Activated CD8-positive, alpha-beta T cell treated with anti-CD3 and anti-CD28 coated beads for 36 hours (primary cell): ENCODE data around the gene SH3GL2. TPM values are rescaled to one million over a fixed set of nuclear protein-coding genes. Genes with fewer than 3 reads are reported as not detected.

Experiments
- ATAC-seq: fragments of 200-7000 bp; cut with Tn5 transposase; one replicate; pipeline ENCODE4 v1.10.0; 2021; ENCODE audit warnings: mild to moderate bottlenecking, moderate library complexity
- CTCF ChIA-PET: fragments of 350-600 bp; sonication (Branson Sonifier 250); formaldehyde crosslinking; loops from one replicate; lab custom pipeline; 2021; ENCODE audit warnings: antibody characterized with exemption; lab: Charles Lee
- POLR2A ChIA-PET: fragments of 350-600 bp; sonication (Branson Sonifier 250); formaldehyde crosslinking; loops from one replicate; lab custom pipeline; 2021; ENCODE audit warnings: antibody characterized with exemption; lab: Charles Lee
- DNase-seq: peaks from one replicate; pipeline ENCODE4 v3.0.0-alpha.2; 2020
- H3K27ac Mint-ChIP-seq: one replicate; pipeline ENCODE4 v1.8.0; 2021; ENCODE audit warnings: mild to moderate bottlenecking, mixed read lengths
- H3K27me3 Mint-ChIP-seq: one replicate; pipeline ENCODE4 v1.8.0; 2021; ENCODE audit warnings: mixed read lengths
- H3K36me3 Mint-ChIP-seq: one replicate; pipeline ENCODE4 v1.8.0; 2021; ENCODE audit warnings: low read depth, mixed read lengths
- H3K4me1 Mint-ChIP-seq: one replicate; pipeline ENCODE4 v1.8.0; 2021; ENCODE audit warnings: low read depth, mixed read lengths
- H3K4me3 Mint-ChIP-seq: one replicate; pipeline ENCODE4 v1.8.0; 2021; ENCODE audit warnings: mild to moderate bottlenecking, moderate library complexity, mixed read lengths
- H3K9me3 Mint-ChIP-seq: one replicate; pipeline ENCODE4 v1.8.0; 2021; ENCODE audit warnings: mixed read lengths
- intact Hi-C: fragments of 100-400 bp; cut with micrococcal nuclease; formaldehyde crosslinking; loops from one replicate; pipeline ENCODE4 v1.10.0; 2022
- total RNA-seq, 2 experiments: library from RNA; stranded (reverse); gene quantifications; one replicate each; pipeline ENCODE4 v1.2.3, GENCODE V29; 2021
- TF ChIP-seq, protein P1 (sequence below): fragments of 200-600 bp; IDR thresholded peaks from one replicate; pipeline ENCODE4 v1.8.0; 2022; ENCODE audit warnings: antibody characterized with exemption, mild to moderate bottlenecking

The SH3GL2 gene
- total RNA-seq, 2 experiments from 2014 or later, result not detected

DNA sequence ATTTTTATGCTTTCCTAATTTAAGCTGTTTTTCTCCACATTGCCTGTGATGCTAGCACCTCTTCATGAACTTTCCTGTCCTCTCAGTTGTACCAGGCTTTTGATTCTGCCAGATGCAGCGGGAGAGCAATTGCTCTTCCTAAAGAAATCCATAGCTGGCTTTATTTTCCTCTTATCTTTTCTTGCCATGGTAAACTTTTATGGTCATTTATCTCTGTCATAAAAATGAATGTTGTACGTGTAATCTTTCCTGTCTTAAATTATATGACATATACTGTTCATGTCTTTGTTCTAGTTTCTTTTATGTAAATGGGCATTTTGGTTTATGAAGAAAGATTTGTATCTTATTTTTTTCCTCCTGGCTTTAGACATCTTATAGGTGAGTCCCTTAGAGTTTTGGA lies 127.5 kb downstream of the SH3GL2 start:
- POLR2A ChIA-PET, result no interaction called here
- TF ChIP-seq, protein P1, sequence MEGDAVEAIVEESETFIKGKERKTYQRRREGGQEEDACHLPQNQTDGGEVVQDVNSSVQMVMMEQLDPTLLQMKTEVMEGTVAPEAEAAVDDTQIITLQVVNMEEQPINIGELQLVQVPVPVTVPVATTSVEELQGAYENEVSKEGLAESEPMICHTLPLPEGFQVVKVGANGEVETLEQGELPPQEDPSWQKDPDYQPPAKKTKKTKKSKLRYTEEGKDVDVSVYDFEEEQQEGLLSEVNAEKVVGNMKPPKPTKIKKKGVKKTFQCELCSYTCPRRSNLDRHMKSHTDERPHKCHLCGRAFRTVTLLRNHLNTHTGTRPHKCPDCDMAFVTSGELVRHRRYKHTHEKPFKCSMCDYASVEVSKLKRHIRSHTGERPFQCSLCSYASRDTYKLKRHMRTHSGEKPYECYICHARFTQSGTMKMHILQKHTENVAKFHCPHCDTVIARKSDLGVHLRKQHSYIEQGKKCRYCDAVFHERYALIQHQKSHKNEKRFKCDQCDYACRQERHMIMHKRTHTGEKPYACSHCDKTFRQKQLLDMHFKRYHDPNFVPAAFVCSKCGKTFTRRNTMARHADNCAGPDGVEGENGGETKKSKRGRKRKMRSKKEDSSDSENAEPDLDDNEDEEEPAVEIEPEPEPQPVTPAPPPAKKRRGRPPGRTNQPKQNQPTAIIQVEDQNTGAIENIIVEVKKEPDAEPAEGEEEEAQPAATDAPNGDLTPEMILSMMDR, result no peak
- H3K9me3 Mint-ChIP-seq, result peaks cover 3% of the 10 kb centered on the region
- no peaks in the 10 kb centered on the region for H3K4me1 Mint-ChIP-seq
- H3K4me3 Mint-ChIP-seq, result no peak overlapping the region
- H3K36me3 Mint-ChIP-seq, result no peaks in the 10 kb centered on the region
- CTCF ChIA-PET, result no interaction called here
- intact Hi-C loops, result no loop called here
- DNase-seq (no peak), ATAC-seq (no peak)
- H3K27ac Mint-ChIP-seq, result no peak overlapping the region
- no peaks in the 10 kb centered on the region for H3K27me3 Mint-ChIP-seq

DNA sequence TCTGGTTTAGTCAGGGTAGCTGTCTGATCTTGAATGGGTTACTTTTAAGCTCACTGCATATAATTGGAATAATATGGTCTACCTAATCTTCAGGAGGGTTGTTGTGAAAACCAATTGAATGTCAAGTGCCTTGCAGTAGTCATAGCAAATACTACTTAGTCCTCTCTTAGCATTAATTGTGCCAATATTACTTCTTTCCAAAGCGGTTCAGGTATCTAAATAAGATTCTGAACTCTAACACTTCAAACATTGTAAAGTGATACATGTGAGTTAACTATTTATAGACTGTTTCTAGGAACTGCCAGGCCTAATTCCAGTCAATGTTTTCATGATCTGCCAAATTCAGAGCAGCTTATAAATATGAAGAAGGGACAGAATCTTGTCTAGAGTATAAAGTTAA lies 140.2 kb downstream of the SH3GL2 start:
- Mint-ChIP-seq H3K36me3 (no peaks in the 10 kb centered on the region), H3K4me3 (no peak overlapping the region), H3K9me3 (peaks cover 9% of the 10 kb centered on the region), H3K27ac (no peak overlapping the region), H3K27me3 (no peaks in the 10 kb centered on the region), H3K4me1 (no peaks in the 10 kb centered on the region)
- intact Hi-C loops, result no loop called here
- DNase-seq (no peak), ATAC-seq (no peak)
- POLR2A ChIA-PET, result no interaction called here
- TF ChIP-seq, protein P1, result no peak
- CTCF ChIA-PET, result no interaction called here

DNA sequence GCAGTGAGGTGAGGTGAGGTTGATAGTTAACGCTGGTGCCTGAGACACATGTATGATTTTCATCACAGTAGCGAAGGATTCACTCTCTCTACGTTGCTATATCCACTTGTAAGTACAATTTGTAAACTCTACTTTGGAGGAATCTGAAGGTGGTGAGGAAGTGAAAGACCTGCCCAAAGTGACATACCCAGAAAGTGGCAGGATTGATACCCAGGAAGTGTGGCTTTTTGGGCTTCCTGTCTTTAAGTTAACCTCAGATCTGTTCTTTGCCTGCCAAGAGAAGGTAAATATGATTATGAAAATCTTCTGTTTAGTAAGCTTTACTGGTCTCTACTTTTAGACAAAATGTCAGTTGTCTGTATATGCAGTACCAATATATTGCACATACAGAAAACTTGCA lies 143.1 kb downstream of the SH3GL2 start:
- ATAC-seq (no peak), DNase-seq (no peak)
- TF ChIP-seq, protein P1, result no peak
- POLR2A ChIA-PET, result no interaction called here
- Mint-ChIP-seq H3K4me1 (no peaks in the 10 kb centered on the region), H3K9me3 (peaks cover 10% of the 10 kb centered on the region), H3K4me3 (no peak overlapping the region), H3K27me3 (no peaks in the 10 kb centered on the region), H3K27ac (no peak overlapping the region), H3K36me3 (no peaks in the 10 kb centered on the region)
- intact Hi-C loops, result no loop called here
- CTCF ChIA-PET, result no interaction called here

DNA sequence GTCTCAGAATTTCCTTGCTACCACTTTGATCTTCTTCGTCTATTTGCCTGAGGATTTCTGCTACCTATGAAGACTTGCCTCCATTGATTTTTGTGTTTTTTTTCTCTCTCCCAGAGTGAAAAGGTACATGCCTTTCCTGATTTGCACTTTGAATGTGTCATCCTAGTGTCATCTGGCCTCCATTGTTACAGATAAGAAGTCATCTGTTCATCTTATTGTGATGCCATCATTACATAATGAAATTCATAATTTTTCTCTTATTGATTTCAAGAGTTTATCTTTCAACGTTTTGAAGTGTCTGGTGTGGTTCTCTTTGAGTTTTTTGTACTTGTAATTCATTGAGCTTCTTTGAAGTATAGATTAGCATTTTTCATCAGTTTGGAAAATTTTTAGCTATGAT lies 144.8 kb downstream of the SH3GL2 start:
- Mint-ChIP-seq H3K27me3 (no peaks in the 10 kb centered on the region), H3K9me3 (peaks cover 10% of the 10 kb centered on the region), H3K4me3 (no peak overlapping the region), H3K4me1 (no peaks in the 10 kb centered on the region), H3K36me3 (no peaks in the 10 kb centered on the region), H3K27ac (no peak overlapping the region)
- ATAC-seq (no peak), DNase-seq (no peak)
- POLR2A ChIA-PET, result no interaction called here
- intact Hi-C loops, result no loop called here
- CTCF ChIA-PET, result interaction anchor here (1.2 kb wide), 1 partner anchor 87 kb away, joined by 3 read pairs; no protein-coding TSS in a partner anchor
- TF ChIP-seq, protein P1, result no peak

- TF ChIP-seq, protein P1, result no peak
- intact Hi-C loops, result no loop called here
- no peak for DNase-seq
- Mint-ChIP-seq H3K27ac (no peak overlapping the region), H3K27me3 (no peaks in the 10 kb centered on the region), H3K4me1 (no peaks in the 10 kb centered on the region), H3K9me3 (peaks cover 10% of the 10 kb centered on the region), H3K36me3 (no peaks in the 10 kb centered on the region), H3K4me3 (no peak overlapping the region)
- ChIA-PET CTCF (no interaction called here), POLR2A (interaction anchor here (0.6 kb wide), 1 partner anchor 190 kb away, joined by 3 read pairs; no protein-coding TSS in a partner anchor)
- no peak for ATAC-seq
Measured at GRCh38 chr9:17725399-17726010, 146.6 kb downstream of the SH3GL2 start.
